ENCODE results near the gene AP3B1. TPM values are rescaled to one million over a fixed set of nuclear protein-coding genes. Genes with fewer than 3 reads are reported as not detected.

The AP3B1 gene
- total and polyA plus RNA-seq, 4 donors: 26.4 to 50.4 (median 33.3) TPM

DNA sequence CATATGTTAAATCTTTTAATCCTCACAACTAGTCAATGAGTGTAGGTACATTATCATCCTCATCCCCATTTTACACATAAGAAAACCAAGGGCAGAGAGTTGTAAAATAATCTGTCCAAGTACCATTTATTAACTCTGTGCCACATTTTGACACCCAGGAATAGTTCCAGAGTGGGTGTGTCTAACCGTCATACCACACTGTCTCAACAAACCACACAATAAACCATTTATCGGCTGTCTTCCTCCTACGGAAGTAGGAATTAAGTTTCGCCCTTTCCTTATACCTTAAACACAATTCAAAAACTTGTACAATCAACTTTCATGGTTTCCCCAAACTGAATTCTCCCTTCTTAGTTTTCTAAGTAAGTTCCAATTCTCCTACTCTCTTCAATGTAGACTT is 11.4 kb downstream of the AP3B1 start:
- Histone ChIP-seq H3K27me3 (ENCODE audit: control insufficient read depth in 3 of 3, insufficient read depth in 3 of 3, low read length in 2 of 3) (no peaks in the 10 kb centered on the region), H3K27ac (ENCODE audit: low read depth in 1 of 2, low read length in 1 of 2) (no peak overlapping the region), H3K9me3 (ENCODE audit: control insufficient read depth in 4 of 4, insufficient read depth in 3 of 4, low read length in 3 of 4) (no peaks in the 10 kb centered on the region), H3K4me3 (no peak overlapping the region), H3K9ac (ENCODE audit: insufficient read depth in 1 of 2, low read length in 2 of 2) (no peak overlapping the region), H3K36me3 (ENCODE audit: control insufficient read depth in 4 of 4, insufficient read depth in 4 of 4, low read length in 4 of 4) (no peaks in the 10 kb centered on the region), H3K4me1 (ENCODE audit: control insufficient read depth in 5 of 5, insufficient read depth in 5 of 5, low read length in 5 of 5) (peaks cover 0 to 2% (median 0%) of the 10 kb centered on the region in 5 donors)
- ATAC-seq (ENCODE audit: insufficient read depth, low FRiP score) (no peak), DNase-seq (no peak)
- TF ChIP-seq, protein P1, sequence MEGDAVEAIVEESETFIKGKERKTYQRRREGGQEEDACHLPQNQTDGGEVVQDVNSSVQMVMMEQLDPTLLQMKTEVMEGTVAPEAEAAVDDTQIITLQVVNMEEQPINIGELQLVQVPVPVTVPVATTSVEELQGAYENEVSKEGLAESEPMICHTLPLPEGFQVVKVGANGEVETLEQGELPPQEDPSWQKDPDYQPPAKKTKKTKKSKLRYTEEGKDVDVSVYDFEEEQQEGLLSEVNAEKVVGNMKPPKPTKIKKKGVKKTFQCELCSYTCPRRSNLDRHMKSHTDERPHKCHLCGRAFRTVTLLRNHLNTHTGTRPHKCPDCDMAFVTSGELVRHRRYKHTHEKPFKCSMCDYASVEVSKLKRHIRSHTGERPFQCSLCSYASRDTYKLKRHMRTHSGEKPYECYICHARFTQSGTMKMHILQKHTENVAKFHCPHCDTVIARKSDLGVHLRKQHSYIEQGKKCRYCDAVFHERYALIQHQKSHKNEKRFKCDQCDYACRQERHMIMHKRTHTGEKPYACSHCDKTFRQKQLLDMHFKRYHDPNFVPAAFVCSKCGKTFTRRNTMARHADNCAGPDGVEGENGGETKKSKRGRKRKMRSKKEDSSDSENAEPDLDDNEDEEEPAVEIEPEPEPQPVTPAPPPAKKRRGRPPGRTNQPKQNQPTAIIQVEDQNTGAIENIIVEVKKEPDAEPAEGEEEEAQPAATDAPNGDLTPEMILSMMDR (IDR thresholded peaks at IDR 0.05; ENCODE audit: control extremely low read depth, extremely low read depth): no peak
- WGBS, 2 donors: 66 to 67% methylated on average over 4 of the region's 4 CpGs

DNA sequence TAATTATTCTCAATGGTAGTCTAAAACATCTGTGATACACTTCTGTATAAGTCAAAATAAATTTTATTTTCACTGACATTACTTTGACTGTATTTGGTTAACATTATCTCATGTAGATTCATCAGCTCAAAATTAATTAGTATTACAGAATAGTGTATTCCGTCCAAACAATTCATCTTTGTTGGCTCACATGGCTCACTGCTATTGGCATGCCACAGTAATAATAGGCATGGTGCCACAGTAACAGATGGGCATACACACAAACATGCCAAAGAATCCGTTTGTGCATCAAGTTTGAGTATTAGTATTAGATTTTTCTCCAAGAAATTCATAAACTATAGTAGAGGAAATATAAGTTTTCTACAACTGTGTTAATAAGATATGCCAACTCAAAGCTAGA is 14.2 kb downstream of the AP3B1 start:
- DNase-seq: no peak
- WGBS, 2 donors: 59 to 77% methylated on average over 2 of the region's 2 CpGs
- TF ChIP-seq, protein P1 (IDR thresholded peaks at IDR 0.05; ENCODE audit: control extremely low read depth, extremely low read depth): no peak

DNA sequence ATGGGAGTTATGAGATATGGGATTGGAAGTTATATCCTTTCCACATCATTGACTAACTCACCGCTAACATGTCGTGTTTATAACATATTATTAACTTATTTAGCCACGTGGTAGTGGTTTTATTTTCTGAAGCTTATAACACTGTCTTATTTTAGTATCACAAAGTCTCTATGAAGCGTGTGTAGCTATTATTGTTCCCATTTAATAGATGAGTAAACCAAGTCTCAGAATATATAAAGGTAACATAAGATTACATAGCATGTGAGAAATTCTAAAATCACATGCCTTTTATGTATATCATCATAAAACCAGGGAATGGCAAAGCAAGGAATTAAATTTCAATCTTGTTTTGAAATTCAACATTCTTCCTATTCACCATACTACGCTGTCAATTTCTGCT is 15.3 kb downstream of the AP3B1 start:
- no peak for ATAC-seq (ENCODE audit: insufficient read depth, low FRiP score)

More for the DNA sequence above, 14.2 kb downstream of the AP3B1 start:
- no peak for ATAC-seq (ENCODE audit: insufficient read depth, low FRiP score)
- H3K27me3 ChIP-seq (ENCODE audit: control insufficient read depth in 3 of 3, insufficient read depth in 3 of 3, low read length in 2 of 3): no peaks in the 10 kb centered on the region
- H3K4me3 ChIP-seq: no peak overlapping the region
- H3K27ac ChIP-seq (ENCODE audit: low read depth in 1 of 2, low read length in 1 of 2): no peak overlapping the region
- no peaks in the 10 kb centered on the region for H3K9me3 ChIP-seq (ENCODE audit: control insufficient read depth in 4 of 4, insufficient read depth in 3 of 4, low read length in 3 of 4)
- peaks cover 0 to 2% (median 0%) of the 10 kb centered on the region in 5 donors for H3K4me1 ChIP-seq (ENCODE audit: control insufficient read depth in 5 of 5, insufficient read depth in 5 of 5, low read length in 5 of 5)
- H3K36me3 ChIP-seq (ENCODE audit: control insufficient read depth in 4 of 4, insufficient read depth in 4 of 4, low read length in 4 of 4): peaks cover 0 to 3% (median 0%) of the 10 kb centered on the region in 4 donors
- H3K9ac ChIP-seq (ENCODE audit: insufficient read depth in 1 of 2, low read length in 2 of 2): no peak overlapping the region

More for the DNA sequence above, 15.3 kb downstream of the AP3B1 start:
- H3K36me3 ChIP-seq (ENCODE audit: control insufficient read depth in 4 of 4, insufficient read depth in 4 of 4, low read length in 4 of 4): peaks cover 0 to 3% (median 0%) of the 10 kb centered on the region in 4 donors
- no peaks in the 10 kb centered on the region for H3K9me3 ChIP-seq (ENCODE audit: control insufficient read depth in 4 of 4, insufficient read depth in 3 of 4, low read length in 3 of 4)
- no peak overlapping the region for H3K27ac ChIP-seq (ENCODE audit: low read depth in 1 of 2, low read length in 1 of 2)
- H3K27me3 ChIP-seq (ENCODE audit: control insufficient read depth in 3 of 3, insufficient read depth in 3 of 3, low read length in 2 of 3): no peaks in the 10 kb centered on the region
- no peak overlapping the region for H3K9ac ChIP-seq (ENCODE audit: insufficient read depth in 1 of 2, low read length in 2 of 2)
- H3K4me1 ChIP-seq (ENCODE audit: control insufficient read depth in 5 of 5, insufficient read depth in 5 of 5, low read length in 5 of 5): peaks cover 0 to 2% (median 0%) of the 10 kb centered on the region in 5 donors
- TF ChIP-seq, protein P1 (IDR thresholded peaks at IDR 0.05; ENCODE audit: control extremely low read depth, extremely low read depth): no peak
- WGBS, 2 donors: 97 to 98% methylated on average over 5 of the region's 5 CpGs
- DNase-seq: no peak
- H3K4me3 ChIP-seq: no peak overlapping the region
